ENCODE results near the gene ODAD3. TPM values are rescaled to one million over a fixed set of nuclear protein-coding genes. Genes with fewer than 3 reads are reported as not detected.

Gene ODAD3
- total RNA-seq, 4 donors from 2014 or later, result 0.32 to 2.2 TPM; not detected in 2

- in situ Hi-C loops (cut with MboI; ENCODE audit: low pct_ligation_motif_present in 1 of 4, low pct_unique_long_range_greater_than_20kb in 1 of 4, low sequenced_read_pairs in 3 of 4) (loop anchor here in 1 of 4 donors (25.0 kb wide), 1 partner anchor 90 kb away; the partner anchor contains the start of gene ELAVL3), intact Hi-C loops (cut with DNase I; ENCODE audit: low total_unique reads) (loop anchor here (10.0 kb wide), 1 partner anchor 352 kb away; no protein-coding TSS in a partner anchor)
- H3K4me3 ChIP-seq, result no peak overlapping the region
- TF ChIP-seq EP300 (IDR thresholded peaks at IDR 0.05; ENCODE audit: low read depth), result no peak
- TF ChIP-seq POLR2A (IDR thresholded peaks at IDR 0.05), result no peak
- no peak for TF ChIP-seq POLR2AphosphoS5 (IDR thresholded peaks at IDR 0.05)
- TF ChIP-seq CTCF (IDR thresholded peaks at IDR 0.05), result no peak
- H3K27me3 ChIP-seq, result no peaks in the 10 kb centered on the region
- DNase-seq, result no peak
- H3K9me3 ChIP-seq, result no peaks in the 10 kb centered on the region
- no peak overlapping the region for H3K27ac ChIP-seq
- 93 to 100% methylated on average over 1 to 22 of the region's 22 CpGs for WGBS, 2 donors (ENCODE audit: low coverage in 1 of 2)
- H3K36me3 ChIP-seq, result no peaks in the 10 kb centered on the region
- H3K4me1 ChIP-seq, result no peaks in the 10 kb centered on the region
Measured at GRCh38 chr19:11397089-11397610, 37.8 kb downstream of the ODAD3 start.

- no peaks in the 10 kb centered on the region for H3K27me3 ChIP-seq
- H3K27ac ChIP-seq, result no peak overlapping the region
- no peak for DNase-seq
- no peaks in the 10 kb centered on the region for H3K9me3 ChIP-seq
- H3K36me3 ChIP-seq, result no peaks in the 10 kb centered on the region
- no peaks in the 10 kb centered on the region for H3K4me1 ChIP-seq
- no peak for TF ChIP-seq EP300 (IDR thresholded peaks at IDR 0.05; ENCODE audit: low read depth)
- TF ChIP-seq CTCF (IDR thresholded peaks at IDR 0.05), result no peak
- no peak for TF ChIP-seq POLR2A (IDR thresholded peaks at IDR 0.05)
- no peak for TF ChIP-seq POLR2AphosphoS5 (IDR thresholded peaks at IDR 0.05)
- in situ Hi-C loops (cut with MboI; ENCODE audit: low pct_ligation_motif_present in 1 of 4, low pct_unique_long_range_greater_than_20kb in 1 of 4, low sequenced_read_pairs in 3 of 4) (loop anchor here in 1 of 4 donors (25.0 kb wide), 1 partner anchor 96 kb away; the partner anchor contains the start of gene ELAVL3), intact Hi-C loops (cut with DNase I; ENCODE audit: low total_unique reads) (loop anchor here (10.0 kb wide), 1 partner anchor 346 kb away; no protein-coding TSS in a partner anchor)
- WGBS, 2 donors (ENCODE audit: low coverage in 1 of 2), result 80% methylated on average over 3 to 4 of the region's 4 CpGs
- no peak overlapping the region for H3K4me3 ChIP-seq
Measured at GRCh38 chr19:11390933-11391680, 43.8 kb downstream of the ODAD3 start.

- no peaks in the 10 kb centered on the region for H3K27me3 ChIP-seq
- no peak for TF ChIP-seq POLR2A (IDR thresholded peaks at IDR 0.05)
- no peak for TF ChIP-seq EP300 (IDR thresholded peaks at IDR 0.05; ENCODE audit: low read depth)
- no peak for TF ChIP-seq CTCF (IDR thresholded peaks at IDR 0.05)
- no peak for TF ChIP-seq POLR2AphosphoS5 (IDR thresholded peaks at IDR 0.05)
- no peaks in the 10 kb centered on the region for H3K4me1 ChIP-seq
- intact Hi-C loops (cut with DNase I; ENCODE audit: low total_unique reads) (loop anchor here (10.0 kb wide), 1 partner anchor 346 kb away; no protein-coding TSS in a partner anchor), in situ Hi-C loops (cut with MboI; ENCODE audit: low pct_ligation_motif_present in 1 of 4, low pct_unique_long_range_greater_than_20kb in 1 of 4, low sequenced_read_pairs in 3 of 4) (loop anchor here in 1 of 4 donors (25.0 kb wide), 1 partner anchor 97 kb away; the partner anchor contains the start of gene ELAVL3)
- H3K9me3 ChIP-seq, result no peaks in the 10 kb centered on the region
- 89% methylated on average over 2 of the region's 2 CpGs; no CpG with 5 or more reads in 1 of the 2 donors for whole genome bisulfite sequencing, 2 donors (ENCODE audit: low coverage in 1 of 2)
- no peak for DNase-seq
- no peak overlapping the region for H3K4me3 ChIP-seq
- H3K36me3 ChIP-seq, result no peaks in the 10 kb centered on the region
- H3K27ac ChIP-seq, result no peak overlapping the region
Measured at GRCh38 chr19:11390359-11390758, 44.6 kb downstream of the ODAD3 start.
